Colonic mucosa (tissue), 4 donors: ENCODE data around the gene ETFA. TPM values are rescaled to one million over a fixed set of nuclear protein-coding genes. Genes with fewer than 3 reads are reported as not detected.
"Not testable (repeated sequence)": the region's sequence is repeated elsewhere in the genome, so short reads cannot be mapped to it uniquely, and the experiment has no call there.

Source experiments
- DNase-seq: peaks from one replicate; pipeline ENCODE4 v3.0.0-alpha.2; 2020
- H3K27ac ChIP-seq: fragments of 200-600 bp; one replicate; pipeline ENCODE4 v1.8.0; 2021
- H3K27me3 ChIP-seq: fragments of 200-600 bp; one replicate; pipeline ENCODE4 v1.8.0; 2021
- H3K36me3 ChIP-seq: fragments of 200-600 bp; one replicate; pipeline ENCODE4 v1.8.0; 2021
- H3K4me1 ChIP-seq: fragments of 200-600 bp; one replicate; pipeline ENCODE4 v1.8.0; 2021; ENCODE audit warnings: mild to moderate bottlenecking
- H3K4me3 ChIP-seq: fragments of 200-600 bp; one replicate; pipeline ENCODE4 v1.8.0; 2021
- H3K9ac ChIP-seq, 2 donors: one replicate each; pipeline ENCODE4 v1.7.0; 2013; ENCODE audit warnings: control low read depth in 2 of 2, low read depth in 2 of 2, low read length in 2 of 2
- H3K9me3 ChIP-seq: fragments of 200-600 bp; one replicate; pipeline ENCODE4 v1.8.0; 2021
- intact Hi-C: fragments of 100-400 bp; cut with DNase I; formaldehyde crosslinking; loops from one replicate; pipeline ENCODE4 v1.14.1; 2022
- total RNA-seq, 2 donors: library from RNA; stranded (reverse); fragmentation: NEBNext Ultra II Directional in 1 of 2; extraction: Animal tissue kit (Norgen Biotek cat#: 25700) in 1 of 2; gene quantifications; one replicate each; pipeline ENCODE4 v1.2.1, GENCODE V29; 2021
- TF ChIP-seq, protein P1 (sequence below): fragments of 200-600 bp; IDR thresholded peaks from one replicate; pipeline ENCODE4 v1.8.0; 2022; ENCODE audit warnings: antibody characterized with exemption, mild to moderate bottlenecking
- donor health status: healthy.
- donor health status: DM: no; HTN: no; CAD: no.
- donor health status: DM: no; HTN: no; CAD: no.

The ETFA gene
- total RNA-seq, 2 donors from 2014 or later = 300 to 366 TPM

DNA sequence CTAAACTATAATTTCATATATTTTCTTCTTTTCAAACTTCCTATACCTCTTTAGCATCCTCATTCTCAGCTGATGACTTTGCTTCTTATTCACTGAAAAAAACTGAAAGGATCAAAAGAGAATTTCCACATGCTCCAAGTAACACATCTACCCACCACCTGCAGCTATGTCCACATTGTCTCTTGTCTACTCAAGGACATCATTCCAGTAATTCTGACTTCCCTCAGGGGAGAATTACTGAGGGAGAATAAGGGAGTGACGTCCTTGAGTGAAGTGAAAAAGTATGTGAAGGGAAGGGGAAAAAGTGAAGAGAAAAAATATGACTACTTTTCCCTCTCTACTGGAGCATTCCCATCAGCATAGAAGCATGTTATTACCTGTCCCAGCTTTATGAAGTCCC, 32.6 kb downstream of the ETFA start:
- Histone ChIP-seq H3K27me3 (no peaks in the 10 kb centered on the region), H3K36me3 (no peaks in the 10 kb centered on the region), H3K9ac (no peak overlapping the region), H3K9me3 (no peaks in the 10 kb centered on the region), H3K4me3 (no peak overlapping the region), H3K27ac (no peak overlapping the region), H3K4me1 (no peaks in the 10 kb centered on the region)
- TF ChIP-seq, protein P1, sequence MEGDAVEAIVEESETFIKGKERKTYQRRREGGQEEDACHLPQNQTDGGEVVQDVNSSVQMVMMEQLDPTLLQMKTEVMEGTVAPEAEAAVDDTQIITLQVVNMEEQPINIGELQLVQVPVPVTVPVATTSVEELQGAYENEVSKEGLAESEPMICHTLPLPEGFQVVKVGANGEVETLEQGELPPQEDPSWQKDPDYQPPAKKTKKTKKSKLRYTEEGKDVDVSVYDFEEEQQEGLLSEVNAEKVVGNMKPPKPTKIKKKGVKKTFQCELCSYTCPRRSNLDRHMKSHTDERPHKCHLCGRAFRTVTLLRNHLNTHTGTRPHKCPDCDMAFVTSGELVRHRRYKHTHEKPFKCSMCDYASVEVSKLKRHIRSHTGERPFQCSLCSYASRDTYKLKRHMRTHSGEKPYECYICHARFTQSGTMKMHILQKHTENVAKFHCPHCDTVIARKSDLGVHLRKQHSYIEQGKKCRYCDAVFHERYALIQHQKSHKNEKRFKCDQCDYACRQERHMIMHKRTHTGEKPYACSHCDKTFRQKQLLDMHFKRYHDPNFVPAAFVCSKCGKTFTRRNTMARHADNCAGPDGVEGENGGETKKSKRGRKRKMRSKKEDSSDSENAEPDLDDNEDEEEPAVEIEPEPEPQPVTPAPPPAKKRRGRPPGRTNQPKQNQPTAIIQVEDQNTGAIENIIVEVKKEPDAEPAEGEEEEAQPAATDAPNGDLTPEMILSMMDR = no peak
- no peak for DNase-seq
- intact Hi-C loops = no loop called here

DNA sequence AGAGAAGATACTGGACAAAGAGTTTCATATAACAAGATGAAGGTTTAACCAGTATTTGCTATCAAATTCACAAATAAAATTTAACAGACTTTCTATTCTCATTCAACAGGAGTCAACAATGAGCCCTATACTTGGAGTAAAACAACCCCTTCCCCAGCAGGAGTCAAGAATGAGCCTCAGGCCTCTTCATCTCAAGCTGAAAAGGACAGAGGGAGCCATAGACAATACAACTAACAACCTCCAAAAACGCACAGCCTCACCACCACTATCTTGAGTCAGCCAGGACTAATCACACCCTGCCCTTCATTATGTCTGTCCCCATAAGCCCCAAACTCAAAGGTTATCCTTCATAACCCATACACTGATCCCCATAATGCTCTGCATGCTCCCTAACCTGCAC, 36.4 kb downstream of the ETFA start:
- intact Hi-C loops = no loop called here
- Histone ChIP-seq H3K9me3 (no peaks in the 10 kb centered on the region), H3K4me1 (no peaks in the 10 kb centered on the region), H3K27me3 (no peaks in the 10 kb centered on the region), H3K4me3 (no peak overlapping the region), H3K9ac (no peak overlapping the region), H3K36me3 (peaks cover 6% of the 10 kb centered on the region), H3K27ac (no peak overlapping the region)
- TF ChIP-seq, protein P1 = no peak
- DNase-seq = no peak

DNA sequence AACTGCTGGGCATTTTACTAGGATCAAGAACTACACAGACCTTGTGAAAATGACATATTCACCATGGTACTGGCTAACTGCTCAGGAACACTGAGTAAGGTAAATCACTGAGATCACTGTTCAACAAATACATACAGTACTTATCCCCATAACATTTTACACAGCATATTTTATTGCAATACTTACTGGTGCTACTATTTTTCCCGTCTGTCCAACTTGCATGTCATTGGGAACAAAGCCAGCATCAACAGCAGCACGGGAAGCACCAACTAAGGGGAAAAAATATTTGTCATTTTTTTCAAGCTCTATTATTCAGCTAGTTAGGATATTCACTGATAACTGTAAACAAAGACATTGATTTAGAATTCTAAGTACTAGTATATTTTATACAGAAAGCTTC, 37.0 kb downstream of the ETFA start:
- Histone ChIP-seq H3K27me3 (no peaks in the 10 kb centered on the region), H3K27ac (no peak overlapping the region), H3K4me3 (no peak overlapping the region), H3K4me1 (no peaks in the 10 kb centered on the region), H3K9me3 (no peaks in the 10 kb centered on the region), H3K36me3 (peaks cover 6% of the 10 kb centered on the region), H3K9ac (no peak overlapping the region)
- intact Hi-C loops = no loop called here
- no peak for DNase-seq
- TF ChIP-seq, protein P1 = no peak

DNA sequence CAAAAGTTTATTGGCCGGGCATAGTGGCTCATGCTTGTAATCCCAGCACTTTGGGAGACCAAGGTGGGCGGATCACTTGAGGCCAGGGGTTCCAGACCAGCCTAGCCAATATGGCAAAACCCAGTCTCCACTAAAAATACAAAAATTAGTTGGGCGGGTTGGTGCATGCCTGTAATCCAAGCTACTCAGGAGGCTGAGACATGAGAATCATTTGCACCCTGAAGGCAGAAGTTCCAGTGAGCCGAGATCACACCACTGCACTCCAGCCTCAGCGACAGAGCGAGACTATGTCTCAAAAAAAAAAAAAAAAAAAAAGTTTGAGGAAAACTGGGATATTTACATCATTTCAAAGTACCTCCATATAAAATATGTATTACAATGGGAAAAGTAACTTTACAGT, 40.4 kb downstream of the ETFA start:
- Histone ChIP-seq H3K27me3 (no peaks in the 10 kb centered on the region), H3K27ac (no peak overlapping the region), H3K4me3 (no peak overlapping the region), H3K4me1 (no peaks in the 10 kb centered on the region), H3K9ac (no peak overlapping the region), H3K9me3 (no peaks in the 10 kb centered on the region), H3K36me3 (peaks cover 6% of the 10 kb centered on the region)
- TF ChIP-seq, protein P1 = no peak
- no peak for DNase-seq
- intact Hi-C loops = no loop called here

DNA sequence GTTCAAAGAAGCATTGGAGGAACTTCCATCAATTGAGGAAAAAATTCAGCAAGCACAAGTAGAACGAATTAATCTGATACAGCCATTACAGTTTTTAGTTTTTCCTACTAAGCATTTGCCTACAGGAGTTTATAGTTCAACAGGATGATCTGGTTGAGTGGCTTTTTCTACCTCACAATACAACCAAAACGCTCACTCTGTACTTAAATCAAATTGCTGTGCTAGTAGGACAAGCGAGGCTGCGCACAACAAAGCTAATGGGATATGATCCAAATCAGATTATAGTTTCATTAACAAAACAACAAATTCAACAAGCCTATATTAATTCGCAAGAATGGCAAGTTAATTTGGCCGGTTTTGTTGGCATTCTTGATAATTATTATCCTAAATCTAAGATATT, 44.2 kb downstream of the ETFA start:
- TF ChIP-seq, protein P1 = no peak

DNA sequence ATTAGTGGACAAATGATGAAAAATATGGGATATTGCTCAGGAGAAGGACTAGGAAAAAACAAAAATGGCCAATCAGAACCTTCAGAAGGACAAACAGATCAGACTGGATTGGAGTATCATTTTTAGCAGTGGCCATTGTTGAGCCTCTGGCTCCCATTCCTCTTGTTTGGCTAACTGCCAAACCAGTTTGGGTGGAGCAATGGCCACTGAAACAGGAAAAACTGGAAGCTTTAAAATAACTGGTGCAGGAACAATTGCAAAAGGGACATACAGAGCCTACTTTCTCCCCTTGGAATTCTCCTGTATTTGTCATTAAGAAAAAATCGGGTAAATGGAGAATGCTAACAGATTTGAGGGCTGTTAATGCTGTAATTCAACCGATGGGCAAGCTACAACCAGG, 45.5 kb downstream of the ETFA start:
- H3K36me3 ChIP-seq, H3K4me3 ChIP-seq, H3K9ac ChIP-seq, H3K27me3 ChIP-seq, H3K27ac ChIP-seq, H3K4me1 ChIP-seq, intact Hi-C loops, H3K9me3 ChIP-seq, DNase-seq: not testable (repeated sequence)

More for the DNA sequence above, 44.2 kb downstream of the ETFA start:
- Histone ChIP-seq H3K4me3 (no peak overlapping the region), H3K36me3 (peaks cover 10% of the 10 kb centered on the region), H3K4me1 (no peaks in the 10 kb centered on the region), H3K9ac (no peak overlapping the region), H3K9me3 (no peaks in the 10 kb centered on the region), H3K27ac (no peak overlapping the region), H3K27me3 (no peaks in the 10 kb centered on the region)
- intact Hi-C loops = no loop called here
- DNase-seq = no peak
